Stimulated activated CD8-positive, alpha-beta memory T cell treated with anti-CD3 and anti-CD28 coated beads, Interleukin-15, amount 100 ng/mL, for 1 hour (primary cell): ENCODE results near the gene PLEKHM2.

Experiments used
- DNase-seq: peaks from one replicate; pipeline ENCODE4 v3.0.0-alpha.2; 2020; ENCODE audit warnings: low read depth

The PLEKHM2 gene

DNA sequence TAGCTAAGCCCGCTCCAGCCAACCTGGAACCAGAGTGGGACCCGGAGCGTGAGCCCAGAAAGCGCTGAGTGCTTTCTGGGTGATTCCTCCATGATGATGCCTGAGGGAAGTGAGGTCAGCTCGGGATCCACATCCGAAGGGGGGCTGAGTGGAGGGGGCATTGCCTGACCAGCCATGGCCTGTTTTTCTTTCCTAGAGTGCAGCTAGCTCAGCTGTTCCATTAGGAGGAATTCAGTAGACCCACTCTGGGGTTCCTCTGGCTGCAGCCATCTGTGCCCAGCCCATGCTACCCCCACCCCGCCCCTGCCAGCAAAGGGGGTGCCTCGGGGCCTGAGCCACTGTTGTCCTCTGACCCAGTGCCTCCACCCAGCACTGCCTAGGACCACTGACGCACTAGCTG, 42.4 kb downstream of the PLEKHM2 start:
- no peak for DNase-seq

- DNase-seq, result no peak
Observed at GRCh38 chr1:15727021-15727420, 42.9 kb downstream of the PLEKHM2 start.

- no peak for DNase-seq
Observed at GRCh38 chr1:15727424-15727823, 43.3 kb downstream of the PLEKHM2 start.

DNA sequence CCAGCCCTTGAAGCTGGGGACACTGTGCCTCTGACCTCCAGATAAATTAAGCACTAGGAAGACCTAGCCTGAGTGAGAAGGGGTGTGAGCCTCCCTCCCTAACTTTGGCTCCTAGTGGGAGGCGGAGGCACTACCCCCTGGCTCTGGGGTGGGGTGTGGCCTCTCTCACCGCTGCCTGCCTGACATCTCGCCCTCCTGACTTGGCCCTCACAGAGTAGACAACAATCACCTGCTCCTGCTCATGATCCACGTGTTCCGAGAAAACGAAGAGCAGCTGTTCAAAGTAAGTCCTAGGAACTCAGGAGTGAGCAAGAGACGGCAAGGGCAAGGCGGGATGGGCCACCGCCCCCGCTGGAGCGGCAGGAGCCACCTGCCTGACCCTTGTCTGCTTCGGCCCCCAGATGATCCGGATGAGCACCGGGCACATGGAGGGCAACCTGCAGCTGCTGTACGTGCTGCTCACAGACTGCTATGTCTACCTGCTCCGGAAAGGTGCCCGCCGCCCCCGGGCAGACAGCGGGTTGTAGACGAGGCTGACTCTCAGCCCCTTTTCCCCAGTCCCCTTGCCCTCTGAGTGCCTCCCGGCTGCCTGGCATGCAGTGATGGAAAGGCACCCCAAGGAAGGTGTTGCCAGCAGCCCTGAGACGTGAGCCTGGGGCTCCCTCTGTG, 43.9 kb downstream of the PLEKHM2 start:
- no peak for DNase-seq

DNA sequence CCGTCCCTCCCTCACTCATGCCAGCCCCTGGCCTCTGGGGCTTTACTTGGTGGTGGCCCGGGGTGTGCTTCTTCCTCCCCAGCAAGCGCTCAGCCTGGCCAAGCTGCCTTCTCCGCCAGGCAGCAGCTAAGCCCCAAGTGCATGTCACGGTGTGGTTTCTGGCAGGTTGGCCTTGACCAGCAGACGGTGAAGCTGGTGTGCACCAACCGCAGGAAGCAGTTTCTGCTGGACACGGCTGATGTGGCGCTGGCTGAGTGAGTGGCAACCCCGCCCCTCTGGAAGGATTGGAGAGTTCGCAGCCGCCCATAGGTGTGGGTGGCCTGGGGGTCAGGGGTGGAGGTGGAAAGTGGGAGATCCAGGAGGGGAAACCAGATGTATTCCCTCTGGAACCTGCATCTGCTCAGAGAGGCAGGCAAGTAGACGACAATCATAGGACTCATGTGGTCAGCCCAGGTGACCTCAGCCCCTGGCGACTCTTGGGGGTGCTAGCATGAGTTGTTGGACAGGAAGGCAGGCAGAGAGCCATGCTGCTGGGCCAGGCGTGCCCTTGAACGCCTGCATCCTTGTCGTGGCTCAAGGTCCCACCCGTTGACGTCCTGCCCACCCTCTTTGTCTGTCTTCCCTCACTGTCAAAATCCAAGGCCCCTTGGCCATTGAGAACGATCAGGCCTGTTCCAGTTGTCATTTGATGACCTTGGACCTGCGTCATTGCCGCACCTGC, 45.0 kb downstream of the PLEKHM2 start:
- no peak for DNase-seq

GRCh38 chr1:15730423-15730822, 46.3 kb downstream of the PLEKHM2 start:
- DNase-seq, result no peak

DNA sequence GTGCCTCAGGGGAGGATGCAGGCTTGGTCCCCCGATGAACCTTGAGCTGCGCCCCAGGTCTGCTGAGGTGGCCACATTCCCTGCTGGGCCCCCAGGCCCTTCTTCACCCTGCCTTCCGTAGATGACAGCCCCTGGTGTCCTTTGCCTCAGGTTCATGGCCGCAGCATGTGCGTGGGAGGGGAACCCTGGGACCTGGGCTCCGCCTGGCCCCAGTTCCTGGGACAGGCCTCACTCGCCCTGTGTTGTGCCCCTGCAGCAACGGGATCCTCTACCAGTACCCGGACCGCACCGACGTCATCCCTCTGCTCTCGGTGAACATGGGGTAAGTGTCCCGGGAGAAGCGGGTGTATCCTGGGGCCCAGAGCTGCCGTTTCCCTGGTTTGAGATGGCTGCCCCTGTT, 46.8 kb downstream of the PLEKHM2 start:
- DNase-seq, result no peak

GRCh38 chr1:15731735-15732685, 47.9 kb downstream of the PLEKHM2 start:
- DNase-seq, result no peak

GRCh38 chr1:15732686-15733081, 48.6 kb downstream of the PLEKHM2 start:
- no peak for DNase-seq

GRCh38 chr1:15733218-15733725, 49.2 kb downstream of the PLEKHM2 start:
- no peak for DNase-seq

DNA sequence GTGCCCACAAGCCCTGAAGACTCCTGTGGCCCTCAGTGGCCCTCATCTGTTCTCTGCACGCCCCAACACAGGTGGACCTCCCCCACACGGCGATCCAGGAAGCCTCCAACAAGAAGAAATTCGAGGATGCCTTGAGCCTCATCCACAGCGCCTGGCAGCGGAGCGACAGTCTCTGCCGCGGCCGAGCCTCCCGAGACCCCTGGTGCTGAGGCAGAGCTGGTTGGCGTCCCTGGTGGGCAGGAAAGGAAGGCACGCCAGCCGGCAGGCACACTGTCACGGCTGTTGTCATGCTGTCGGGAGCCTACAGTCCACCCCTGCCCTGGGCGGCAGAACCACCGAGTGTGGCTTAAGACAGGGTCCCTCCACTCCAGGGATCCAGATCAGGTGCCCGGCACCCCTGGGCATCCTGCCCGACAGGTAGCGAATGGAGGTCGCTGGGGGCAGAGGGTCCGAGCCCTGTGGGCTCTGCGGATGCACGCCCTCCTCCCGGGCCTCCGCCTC, 49.7 kb downstream of the PLEKHM2 start:
- DNase-seq, result no peak

DNA sequence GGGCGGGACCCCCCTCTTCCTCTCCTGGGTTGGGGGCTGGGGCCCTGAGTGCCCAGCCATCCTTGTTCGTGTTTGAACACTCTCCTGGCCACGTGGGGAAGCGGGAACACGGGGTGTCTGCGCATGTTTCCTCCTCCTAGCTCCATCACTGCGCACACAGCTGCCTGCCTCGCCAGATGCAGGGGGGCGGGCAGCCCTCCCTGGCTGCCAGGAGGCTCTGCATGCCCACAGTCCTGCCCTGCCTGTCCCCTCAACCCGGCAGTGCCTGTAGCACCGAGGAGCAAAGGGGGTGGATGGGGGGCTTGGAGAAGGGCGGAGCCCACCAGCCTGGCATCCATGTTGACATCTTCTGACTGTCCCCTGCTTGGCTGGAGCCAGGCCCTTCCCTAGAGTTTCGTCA, 50.2 kb downstream of the PLEKHM2 start:
- no peak for DNase-seq

- no peak for DNase-seq
Observed at GRCh38 chr1:15734901-15735300, 50.8 kb downstream of the PLEKHM2 start.

GRCh38 chr1:15735304-15736037, 51.4 kb downstream of the PLEKHM2 start:
- no peak for DNase-seq

GRCh38 chr1:15736038-15736891, 52.1 kb downstream of the PLEKHM2 start, which contains the start of gene SLC25A34:
SLC25A34 (plus strand) TSS chr1:15736258; CDS start chr1:15736486, 228 bp downstream.
- DNase-seq, result no peak

DNA sequence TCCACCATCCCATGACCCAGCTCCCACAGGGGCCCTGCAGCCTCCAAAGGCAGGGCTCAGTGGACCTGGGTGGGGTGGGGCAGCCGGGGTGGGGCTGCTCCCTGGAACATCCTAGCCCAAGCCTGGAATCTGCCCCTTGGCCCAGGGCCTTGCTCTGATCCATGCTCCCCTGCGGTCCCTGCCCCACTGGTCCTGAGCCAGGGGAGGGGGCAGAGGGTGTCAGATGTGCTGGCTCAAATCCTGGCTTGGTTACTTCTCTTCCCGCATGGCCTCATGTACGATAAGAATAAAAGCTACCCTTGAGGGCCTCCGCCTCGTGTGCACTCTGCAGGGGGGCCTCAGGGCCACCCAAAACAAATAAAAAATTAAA, 52.8 kb downstream of the PLEKHM2 start:
- no peak for DNase-seq

GRCh38 chr1:15737324-15738319, 53.5 kb downstream of the PLEKHM2 start:
- no peak for DNase-seq

- DNase-seq, result no peak
Observed at GRCh38 chr1:15738416-15739113, 54.4 kb downstream of the PLEKHM2 start.

DNA sequence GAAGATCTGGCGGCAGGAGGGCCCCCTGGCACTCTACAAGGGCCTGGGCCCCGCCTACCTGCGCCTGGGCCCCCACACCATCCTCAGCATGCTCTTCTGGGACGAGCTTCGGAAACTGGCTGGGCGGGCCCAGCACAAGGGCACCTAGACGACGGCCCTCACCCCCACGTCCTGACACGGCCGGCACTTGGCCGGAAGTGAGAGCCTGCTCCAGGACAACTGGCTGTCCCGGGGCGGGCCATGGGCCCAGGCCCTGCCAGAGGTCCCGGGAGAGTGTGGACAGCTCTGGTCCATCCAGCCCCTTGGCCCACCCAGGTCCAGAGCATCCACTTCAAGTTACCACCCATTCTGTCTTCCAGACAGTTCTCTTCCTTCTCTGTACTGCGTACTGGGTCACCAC, 55.1 kb downstream of the PLEKHM2 start:
- DNase-seq, result no peak
